Keratinocyte (primary cell): ENCODE data around the gene SELENON.

ENCODE experiments used
- CTCF ChIP-seq, 3 experiments: IDR thresholded peaks in 1 of 3; conservative IDR thresholded peaks in 1 of 3; optimal IDR thresholded peaks in 1 of 3; 2 replicates in 2 of 3; 3 replicates in 1 of 3; pipeline versions ENCODE3 to v1.5.1; 2011; ENCODE audit warnings: low read length in 3 of 3, mild to moderate bottlenecking in 3 of 3, moderate library complexity in 2 of 3, control low read depth in 1 of 3, inconsistent platforms in 1 of 3; ENCODE audit not compliant: insufficient read depth in 2 of 3; ENCODE audit errors: extremely low read depth in 1 of 3
- EZH2 ChIP-seq: IDR thresholded peaks from one replicate; pipeline ENCODE4 v1.6.1; 2012; ENCODE audit warnings: inconsistent platforms, mild to moderate bottlenecking, low read length, moderate library complexity

GRCh38 chr1:25814549-25815087 lies 14.6 kb downstream of the SELENON start:
- no peak for TF ChIP-seq CTCF (optimal IDR thresholded peaks at IDR 0.05 in 1 of 3, IDR thresholded peaks at IDR 0.05 in 1 of 3, conservative IDR thresholded peaks at IDR 0.05 in 1 of 3; ENCODE audit: extremely low read depth in 1 of 3, insufficient read depth in 2 of 3, low read length in 3 of 3)
- no peak for TF ChIP-seq EZH2
